ENCODE data around the gene ZMIZ2. TPM values are rescaled to one million over a fixed set of nuclear protein-coding genes. Genes with fewer than 3 reads are reported as not detected.
A peak's percentile ranks its signal among the peaks of the same experiment; 100 is the strongest.
"Not testable (repeated sequence)": the region's sequence is repeated elsewhere in the genome, so short reads cannot be mapped to it uniquely, and the experiment has no call there.

ZMIZ2 gene
- total RNA-seq, 1 donor from 2014 or later, result 53.0 TPM

GRCh38 chr7:44727158-44727936 lies 21.3 kb upstream of the ZMIZ2 start:
- DNase-seq (ENCODE audit: low read depth), result peak; percentile 39
- TF ChIP-seq, protein P1, sequence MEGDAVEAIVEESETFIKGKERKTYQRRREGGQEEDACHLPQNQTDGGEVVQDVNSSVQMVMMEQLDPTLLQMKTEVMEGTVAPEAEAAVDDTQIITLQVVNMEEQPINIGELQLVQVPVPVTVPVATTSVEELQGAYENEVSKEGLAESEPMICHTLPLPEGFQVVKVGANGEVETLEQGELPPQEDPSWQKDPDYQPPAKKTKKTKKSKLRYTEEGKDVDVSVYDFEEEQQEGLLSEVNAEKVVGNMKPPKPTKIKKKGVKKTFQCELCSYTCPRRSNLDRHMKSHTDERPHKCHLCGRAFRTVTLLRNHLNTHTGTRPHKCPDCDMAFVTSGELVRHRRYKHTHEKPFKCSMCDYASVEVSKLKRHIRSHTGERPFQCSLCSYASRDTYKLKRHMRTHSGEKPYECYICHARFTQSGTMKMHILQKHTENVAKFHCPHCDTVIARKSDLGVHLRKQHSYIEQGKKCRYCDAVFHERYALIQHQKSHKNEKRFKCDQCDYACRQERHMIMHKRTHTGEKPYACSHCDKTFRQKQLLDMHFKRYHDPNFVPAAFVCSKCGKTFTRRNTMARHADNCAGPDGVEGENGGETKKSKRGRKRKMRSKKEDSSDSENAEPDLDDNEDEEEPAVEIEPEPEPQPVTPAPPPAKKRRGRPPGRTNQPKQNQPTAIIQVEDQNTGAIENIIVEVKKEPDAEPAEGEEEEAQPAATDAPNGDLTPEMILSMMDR (IDR thresholded peaks at IDR 0.05; ENCODE audit: insufficient read depth, low read length, poor library complexity, severe bottlenecking), result no peak
- Histone ChIP-seq H3K4me3 (ENCODE audit: low read depth, low read length) (no peak overlapping the region), H3K36me3 (ENCODE audit: control insufficient read depth, insufficient read depth, low read length) (no peaks in the 10 kb centered on the region), H3K27me3 (ENCODE audit: control insufficient read depth, insufficient read depth, low read length) (no peaks in the 10 kb centered on the region)

DNA sequence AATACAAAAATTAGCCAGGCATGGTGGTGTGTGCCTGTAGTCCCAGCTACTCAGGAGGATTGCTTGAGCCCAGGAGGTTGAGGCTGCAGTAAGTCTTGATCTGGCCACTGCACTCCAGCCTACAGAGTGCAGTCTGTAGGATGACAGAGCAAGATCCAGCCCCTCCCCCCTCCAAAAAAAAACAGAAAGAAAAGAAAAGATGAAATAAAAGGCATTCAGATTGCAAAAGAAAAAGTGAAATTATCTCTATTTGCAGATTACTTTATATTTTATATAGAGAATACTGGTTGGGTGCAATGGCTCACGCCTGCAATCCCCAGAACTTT lies 20.7 kb upstream of the ZMIZ2 start:
- Histone ChIP-seq H3K27me3 (ENCODE audit: control insufficient read depth, insufficient read depth, low read length) (no peaks in the 10 kb centered on the region), H3K4me3 (ENCODE audit: low read depth, low read length) (no peak overlapping the region), H3K36me3 (ENCODE audit: control insufficient read depth, insufficient read depth, low read length) (no peaks in the 10 kb centered on the region)
- no peak for DNase-seq (ENCODE audit: low read depth)
- TF ChIP-seq, protein P1 (IDR thresholded peaks at IDR 0.05; ENCODE audit: insufficient read depth, low read length, poor library complexity, severe bottlenecking), result no peak

DNA sequence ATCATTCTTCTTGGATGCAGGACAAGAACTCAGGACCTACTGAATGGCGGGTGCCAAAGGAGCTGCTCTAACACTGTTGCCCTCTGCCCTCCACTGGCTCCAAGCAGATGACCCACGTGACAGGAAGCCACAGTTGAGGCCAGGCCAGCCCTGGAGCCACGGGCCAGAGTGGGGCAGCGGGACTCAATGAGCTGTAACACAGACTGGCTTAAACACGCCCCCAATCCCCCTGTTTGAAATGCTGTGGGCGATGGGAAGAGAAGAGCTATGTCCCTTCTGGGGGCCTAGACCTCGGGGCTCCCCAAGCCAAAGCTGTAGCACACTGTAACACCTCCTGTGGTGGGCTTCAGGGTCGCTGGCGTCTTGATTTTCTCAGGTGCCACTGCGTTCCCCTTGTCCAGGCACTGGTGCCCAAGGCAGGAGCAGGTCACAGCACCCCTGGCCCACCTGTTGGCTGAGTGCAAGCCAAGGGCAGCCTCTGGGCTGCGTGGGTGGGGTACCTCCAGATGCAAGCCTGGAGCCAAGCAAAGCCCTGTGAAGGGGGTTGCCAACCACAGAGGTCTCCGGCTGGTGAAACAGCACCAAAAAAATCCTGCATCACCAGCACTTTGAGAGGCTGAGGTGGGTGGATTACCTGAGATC lies 18.6 kb upstream of the ZMIZ2 start:
- no peaks in the 10 kb centered on the region for H3K36me3 ChIP-seq (ENCODE audit: control insufficient read depth, insufficient read depth, low read length)
- no peak for DNase-seq (ENCODE audit: low read depth)
- TF ChIP-seq, protein P1 (IDR thresholded peaks at IDR 0.05; ENCODE audit: insufficient read depth, low read length, poor library complexity, severe bottlenecking), result no peak
- no peak overlapping the region for H3K4me3 ChIP-seq (ENCODE audit: low read depth, low read length)
- H3K27me3 ChIP-seq (ENCODE audit: control insufficient read depth, insufficient read depth, low read length), result no peaks in the 10 kb centered on the region

DNA sequence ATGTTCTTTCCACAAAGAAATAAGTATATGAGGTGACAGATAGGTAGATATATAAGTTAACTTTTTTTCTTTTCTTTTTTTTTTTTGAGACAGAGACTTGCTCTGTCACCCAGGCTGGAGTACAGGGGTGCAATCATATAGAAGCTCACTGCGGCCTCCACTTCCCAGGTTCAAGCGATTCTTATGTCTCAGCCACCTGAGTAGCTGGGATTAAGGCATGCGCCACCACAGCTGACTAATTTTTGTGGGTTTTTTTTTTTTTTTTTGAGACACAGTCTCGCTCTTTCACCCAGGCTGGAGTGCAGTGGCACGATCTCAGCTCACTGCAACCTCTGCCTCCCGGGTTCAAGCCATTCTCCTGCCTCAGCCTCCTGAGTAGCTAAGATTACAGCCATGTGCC lies 15.7 kb upstream of the ZMIZ2 start:
- H3K4me3 ChIP-seq (ENCODE audit: low read depth, low read length), result not testable (repeated sequence)

GRCh38 chr7:44733708-44734481 lies 14.8 kb upstream of the ZMIZ2 start:
- TF ChIP-seq, protein P1 (IDR thresholded peaks at IDR 0.05; ENCODE audit: insufficient read depth, low read length, poor library complexity, severe bottlenecking), result no peak
- DNase-seq (ENCODE audit: low read depth), result peak; percentile 42
- H3K27me3 ChIP-seq (ENCODE audit: control insufficient read depth, insufficient read depth, low read length), result no peaks in the 10 kb centered on the region
- no peak overlapping the region for H3K4me3 ChIP-seq (ENCODE audit: low read depth, low read length)
- no peaks in the 10 kb centered on the region for H3K36me3 ChIP-seq (ENCODE audit: control insufficient read depth, insufficient read depth, low read length)

More for the DNA sequence above, 15.7 kb upstream of the ZMIZ2 start:
- not testable (repeated sequence) for DNase-seq (ENCODE audit: low read depth); H3K36me3 ChIP-seq (ENCODE audit: control insufficient read depth, insufficient read depth, low read length); H3K27me3 ChIP-seq (ENCODE audit: control insufficient read depth, insufficient read depth, low read length)
